ENCODE data around the gene SYNE2. TPM values are rescaled to one million over a fixed set of nuclear protein-coding genes. Genes with fewer than 3 reads are reported as not detected.

SYNE2 gene
- total and polyA plus RNA-seq, 2 donors (not counting 3 experiments of a cell fraction or from before 2014, with no cell fraction given) = 16.0 to 53.7 TPM

- dilution Hi-C loops (cut with MboI; ENCODE audit: extremely low pct_ligation_motif_present, low sequenced_read_pairs) (no loop called here), intact Hi-C loops (cut with micrococcal nuclease) (no loop called here)
- DNase-seq (ENCODE audit: low read depth, low spot score) = no peak
- ChIA-PET POLR2A (no interaction called here), CTCF (no interaction called here)
- H3K27ac ChIP-seq (ENCODE audit: insufficient read depth, low read depth, low read length) = no peak overlapping the region
- no peaks in the 10 kb centered on the region for H3K9me3 ChIP-seq (replicated peaks; ENCODE audit: control insufficient read depth, insufficient read depth, low read length)
- H3K4me2 ChIP-seq (ENCODE audit: insufficient read depth, low read length) = no peak overlapping the region
- no peaks in the 10 kb centered on the region for H3K79me2 ChIP-seq (ENCODE audit: control insufficient read depth, insufficient read depth, low read length)
- no peak overlapping the region for H2AFZ ChIP-seq (ENCODE audit: low read depth, low read length)
- no peak overlapping the region for H3K9ac ChIP-seq (replicated peaks; ENCODE audit: extremely low read depth, insufficient read depth, low read length)
- BruUV-seq (replicated peaks) = no TSS peak
- no peaks in the 10 kb centered on the region for H4K20me1 ChIP-seq (replicated peaks; ENCODE audit: control insufficient read depth, extremely low read depth, insufficient read depth, low read length)
- no peak for FAIRE-seq
- H3K4me1 ChIP-seq (ENCODE audit: control insufficient read depth, extremely low read depth, insufficient read depth, low read length) = no peaks in the 10 kb centered on the region
- no peak overlapping the region for H3K4me3 ChIP-seq (replicated peaks in 1 of 3; ENCODE audit: insufficient read depth in 1 of 3, low read depth in 1 of 3, low read length in 3 of 3)
- H3K27me3 ChIP-seq (ENCODE audit: control insufficient read depth in 2 of 2, insufficient read depth in 2 of 2, low read length in 2 of 2) = no peaks in the 10 kb centered on the region
- H3K9me1 ChIP-seq (replicated peaks; ENCODE audit: control insufficient read depth, extremely low read depth, insufficient read depth, low read length) = no peaks in the 10 kb centered on the region
- H3K36me3 ChIP-seq (ENCODE audit: control insufficient read depth in 2 of 2, extremely low read depth in 1 of 2, insufficient read depth in 2 of 2, low read length in 2 of 2) = peaks cover 0 to 6% of the 10 kb centered on the region in 2 experiments
- TF ChIP-seq POLR2A (IDR thresholded peaks at IDR 0.05; ENCODE audit: low read depth, low read length) (no peak), MYC (IDR thresholded peaks at IDR 0.05; ENCODE audit: low read depth, low read length) (no peak), JUN (IDR thresholded peaks at IDR 0.05; ENCODE audit: borderline replicate concordance, insufficient read depth, insufficient read length, low read depth) (no peak), CTCF (IDR thresholded peaks at IDR 0.05; ENCODE audit: extremely low read depth in 1 of 2, insufficient read depth in 1 of 2, low read depth in 1 of 2, low read length in 2 of 2) (no peak), GATA2 (IDR thresholded peaks at IDR 0.05; ENCODE audit: insufficient read depth, insufficient read length, low read depth, low read length) (no peak), MAX (IDR thresholded peaks at IDR 0.05; ENCODE audit: insufficient read depth, insufficient read length) (no peak), EZH2 (IDR thresholded peaks at IDR 0.05; ENCODE audit: borderline replicate concordance, low read depth, low read length, severe bottlenecking) (no peak), FOS (IDR thresholded peaks at IDR 0.05; ENCODE audit: borderline replicate concordance, insufficient read depth, low read length) (no peak), POLR2AphosphoS5 (IDR thresholded peaks at IDR 0.05; ENCODE audit: insufficient read depth, low read depth, low read length) (no peak)
These were observed 245.3 kb downstream of the SYNE2 start for GRCh38 chr14:64098120-64098519.

Data from endothelial cell of umbilical vein (primary cell).